SK-MEL-5 (cell line): ENCODE measurements around the gene CSNK1G2. TPM values are rescaled to one million over a fixed set of nuclear protein-coding genes. Genes with fewer than 3 reads are reported as not detected.

ENCODE experiments used
- DNase-seq: peaks from one replicate; pipeline ENCODE4 v3.0.0-alpha.2; 2016; ENCODE audit warnings: low read depth, low spot score
- in situ Hi-C: cut with HindIII; loops from 2 replicates; pipeline ENCODE4 v1.10.0; 2016; ENCODE audit warnings: low sequenced_read_pairs, high pct_unique_total_duplicates, low pct_unique_long_range_greater_than_20kb
- total RNA-seq: library from RNA; depleted of rRNA; stranded (reverse); fragments of >200 nt; shearing (Covaris generic); gene quantifications from 2 replicates; pipeline ENCODE4 v1.2.3, GENCODE V29; 2014

Gene CSNK1G2
- total RNA-seq, 1 experiment from 2014 or later: 49.3 TPM

DNA sequence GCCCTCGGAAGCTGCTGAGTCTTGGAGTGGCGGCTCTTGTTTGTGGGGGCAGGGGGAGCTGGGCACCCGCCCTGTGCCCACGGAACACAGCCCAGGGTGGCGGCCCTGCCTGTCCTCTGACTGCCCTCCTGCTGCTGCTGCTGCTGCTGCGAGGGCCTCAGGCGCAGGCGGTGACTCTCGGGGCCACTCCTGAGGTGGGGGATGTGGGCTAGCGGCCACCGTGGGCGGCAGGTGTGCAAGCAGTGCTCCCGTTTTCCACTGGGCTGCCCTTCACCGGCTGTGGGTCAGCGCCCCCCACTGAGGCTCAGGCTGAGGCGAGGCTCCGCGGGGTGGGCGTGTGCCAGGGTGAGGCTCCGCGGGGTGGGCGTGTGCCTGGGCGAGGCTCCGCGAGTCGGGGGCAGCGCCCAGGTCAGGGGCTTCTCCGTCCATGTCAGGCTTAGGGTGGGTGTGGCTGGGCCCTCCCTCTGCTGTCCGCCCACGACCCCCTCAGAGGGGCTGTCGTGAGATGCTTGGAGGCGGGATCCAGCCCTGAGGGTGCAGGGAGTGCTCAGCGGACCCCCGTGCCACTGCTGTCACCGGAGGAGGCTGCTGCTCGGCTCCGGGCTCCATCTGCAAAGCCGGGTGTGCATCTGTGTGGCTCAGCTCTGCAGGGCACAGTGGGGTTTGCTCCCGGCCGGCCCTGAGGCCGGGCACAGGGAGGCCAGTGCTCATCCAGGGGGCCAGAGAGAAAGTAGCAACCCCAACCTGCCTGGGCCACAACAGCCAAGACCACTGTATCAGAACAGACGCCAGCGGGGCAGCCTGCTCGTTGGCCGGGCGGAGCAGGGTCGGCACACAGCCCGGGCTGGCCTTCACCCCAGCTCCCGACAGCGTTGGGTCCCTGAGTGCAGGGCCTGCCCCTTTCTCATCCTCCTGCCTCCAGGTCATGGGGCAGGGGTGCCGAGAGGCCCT is 14.5 kb downstream of the CSNK1G2 start:
- DNase-seq: no peak
- in situ Hi-C loops: no loop called here

DNA sequence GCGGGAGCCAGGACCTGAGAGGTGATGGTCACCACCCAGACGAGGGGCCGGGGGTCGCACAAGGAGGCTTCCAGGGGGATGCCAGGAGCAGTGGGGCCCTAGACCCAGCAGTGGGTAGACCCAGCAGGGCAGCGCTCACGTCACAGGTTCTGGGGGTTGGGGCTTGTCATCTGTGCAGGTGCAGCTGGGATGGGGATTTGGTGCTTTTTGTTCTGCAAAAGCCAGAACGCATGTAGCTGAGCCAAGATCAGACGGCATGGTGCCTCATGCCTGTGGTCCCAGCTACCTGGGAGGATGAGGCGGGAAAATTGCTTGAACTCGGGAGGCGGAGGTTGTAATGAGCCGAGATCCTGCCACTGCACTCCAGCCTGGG is 15.1 kb downstream of the CSNK1G2 start:
- DNase-seq: no peak
- in situ Hi-C loops: no loop called here

DNA sequence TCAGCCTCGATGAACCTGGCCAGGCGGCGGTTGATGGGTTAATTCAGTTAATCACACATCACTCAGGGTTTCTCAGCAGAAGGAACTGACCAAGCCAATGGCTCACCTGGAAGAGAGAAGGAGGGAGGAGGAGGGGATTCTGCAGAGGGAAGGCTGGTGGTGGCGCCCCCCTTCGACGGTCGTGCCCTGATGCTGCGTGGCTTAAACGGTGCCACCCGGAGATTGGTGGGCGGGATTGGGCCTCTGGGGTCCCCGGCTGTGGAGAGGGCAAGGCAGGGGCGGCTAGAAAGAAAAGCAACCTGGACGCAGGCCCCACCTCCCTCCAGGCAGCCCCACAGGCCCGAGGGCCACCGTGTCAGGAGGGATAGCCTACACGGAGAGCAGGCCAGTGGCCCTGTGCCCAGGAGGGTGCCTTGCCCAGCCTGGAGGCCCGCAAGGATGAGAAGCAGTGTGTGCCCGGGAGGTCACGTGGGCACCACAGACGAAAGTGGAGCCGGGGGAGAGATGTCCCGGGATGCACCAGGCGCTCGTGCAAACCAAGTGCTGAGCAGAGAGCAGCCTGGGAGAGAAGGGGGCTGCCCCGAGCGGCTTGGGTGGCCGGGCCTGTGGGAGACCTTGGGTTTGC is 16.0 kb downstream of the CSNK1G2 start:
- in situ Hi-C loops: no loop called here
- no peak for DNase-seq

DNA sequence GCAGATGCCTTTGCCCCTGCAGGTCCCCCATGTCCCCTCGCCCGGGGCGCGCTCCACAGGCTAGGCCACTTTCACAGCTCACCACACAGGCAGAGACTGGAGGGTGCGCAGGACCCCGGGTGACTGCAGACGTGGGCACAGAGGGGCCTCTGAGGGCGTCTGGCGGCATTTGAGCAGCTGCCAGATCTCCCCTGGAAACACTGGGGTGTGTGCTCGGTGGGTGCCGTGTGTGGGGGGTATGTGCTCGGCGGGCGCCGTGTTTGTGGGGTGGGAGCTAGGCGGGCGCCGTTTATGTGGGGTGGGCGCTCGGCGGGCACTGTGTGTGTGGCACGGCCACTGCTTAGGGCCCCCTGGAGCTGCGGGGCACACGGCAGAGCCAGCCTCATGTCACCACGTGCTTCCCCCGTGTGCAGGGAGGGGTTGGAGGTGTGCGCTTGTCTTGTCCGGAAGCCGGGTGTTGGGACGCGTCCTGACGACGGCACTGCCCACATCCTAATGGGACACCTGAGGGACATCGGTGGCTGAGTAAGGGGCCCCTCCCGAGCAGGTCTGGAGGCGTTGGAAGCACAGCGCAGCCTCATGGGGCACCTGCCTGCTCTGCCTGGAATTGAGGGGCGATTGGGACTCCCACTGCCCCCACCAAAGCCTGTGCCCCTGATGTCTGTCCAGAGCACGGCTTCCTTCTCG is 16.7 kb downstream of the CSNK1G2 start:
- in situ Hi-C loops: no loop called here
- DNase-seq: no peak

DNA sequence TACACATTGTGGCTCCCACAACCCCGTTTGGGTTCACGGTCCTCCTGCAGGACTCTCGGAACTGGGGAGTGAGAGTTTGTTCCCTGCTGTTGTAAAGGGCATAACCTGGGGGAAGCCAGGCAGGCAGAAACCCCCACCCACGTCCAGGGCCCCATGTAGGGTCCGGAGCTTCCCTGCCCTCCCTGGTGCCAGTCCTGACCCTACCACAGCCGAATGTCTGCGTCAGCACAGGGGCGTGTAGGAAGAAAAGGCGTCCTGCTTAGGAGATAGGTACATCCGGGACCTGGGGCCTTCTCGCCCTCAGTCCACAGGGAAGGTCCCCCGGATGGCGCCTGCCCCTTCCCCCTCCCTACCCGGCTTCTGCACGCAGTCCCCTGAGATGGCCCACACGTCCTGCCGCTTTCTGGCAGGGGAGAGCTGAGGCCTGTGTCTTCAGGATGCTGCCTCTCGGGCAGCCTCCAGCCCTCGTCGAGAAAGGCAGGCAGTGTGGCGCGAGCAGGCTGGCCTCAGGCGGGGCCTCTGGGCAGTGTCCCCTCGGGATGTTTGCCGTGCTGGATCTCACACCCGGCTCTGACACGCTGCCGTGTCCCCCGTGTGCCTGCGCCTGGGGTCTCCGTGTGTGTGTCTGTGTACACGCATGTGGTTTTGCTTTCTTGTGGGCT is 19.1 kb downstream of the CSNK1G2 start:
- in situ Hi-C loops: no loop called here
- DNase-seq: no peak

DNA sequence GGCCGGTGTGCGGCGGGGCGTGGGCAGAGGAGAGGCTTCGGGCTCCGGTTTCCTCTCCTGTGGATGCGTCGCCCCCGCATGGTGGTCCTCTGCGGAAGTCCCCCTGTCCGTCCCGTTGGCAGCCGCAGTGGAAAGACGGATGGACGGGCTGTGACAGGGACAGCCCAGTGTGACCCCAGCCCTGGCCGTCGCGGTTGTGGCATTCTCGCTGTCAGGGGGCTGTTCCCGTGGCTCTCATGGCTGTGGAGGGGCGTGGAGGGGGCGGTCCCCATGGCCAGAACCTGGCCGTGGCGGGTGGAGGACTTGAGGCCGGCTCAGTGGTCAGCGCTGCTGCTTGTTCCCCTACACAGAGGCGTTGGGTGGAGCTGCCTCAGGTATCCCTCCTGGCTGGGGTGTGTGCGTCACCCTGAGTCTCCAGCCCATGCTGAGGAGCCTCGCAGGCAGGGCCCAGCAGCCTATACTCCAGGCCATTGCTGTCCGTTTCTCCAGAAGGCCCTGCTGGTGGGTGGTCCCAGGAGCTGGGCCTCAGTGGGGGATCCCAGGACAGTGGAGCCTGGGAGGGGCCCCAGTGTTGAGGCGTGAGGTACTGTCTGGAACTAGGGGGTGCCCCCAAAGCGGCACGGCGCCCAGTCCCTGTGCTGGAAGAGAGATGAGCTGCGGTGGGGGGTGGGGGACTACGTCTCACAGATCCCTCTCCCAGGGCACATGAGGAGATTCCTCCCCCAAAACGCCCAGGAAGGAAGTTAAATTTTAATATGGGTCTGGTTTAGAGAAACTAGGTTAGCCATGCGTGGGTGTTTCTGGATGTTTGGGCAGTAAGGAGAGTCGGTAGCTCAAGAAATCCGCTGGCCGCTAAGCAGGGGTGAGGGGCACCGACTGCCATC is 20.3 kb downstream of the CSNK1G2 start:
- in situ Hi-C loops: no loop called here

DNA sequence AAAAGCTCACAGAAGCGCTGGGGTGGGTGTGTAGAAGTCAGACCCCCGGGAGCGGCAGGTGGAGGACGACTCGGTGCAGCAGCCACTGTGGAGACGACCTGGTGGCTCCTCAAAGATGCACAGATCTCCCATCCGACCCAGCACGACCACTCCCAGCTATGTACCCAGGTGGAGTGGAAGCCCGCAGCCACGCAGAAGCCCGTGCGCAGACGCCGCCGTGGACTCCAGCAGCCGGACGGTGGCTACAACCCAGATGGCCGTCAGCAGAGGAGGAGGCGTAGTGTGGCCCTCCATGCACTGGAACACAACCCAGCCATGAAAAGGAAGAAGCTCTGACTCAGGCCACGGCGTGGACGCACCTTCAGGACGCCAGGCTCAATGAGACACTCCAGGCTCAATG is 21.7 kb downstream of the CSNK1G2 start:
- no peak for DNase-seq
- in situ Hi-C loops: no loop called here

More for the DNA sequence above, 20.3 kb downstream of the CSNK1G2 start:
- DNase-seq: no peak

DNA sequence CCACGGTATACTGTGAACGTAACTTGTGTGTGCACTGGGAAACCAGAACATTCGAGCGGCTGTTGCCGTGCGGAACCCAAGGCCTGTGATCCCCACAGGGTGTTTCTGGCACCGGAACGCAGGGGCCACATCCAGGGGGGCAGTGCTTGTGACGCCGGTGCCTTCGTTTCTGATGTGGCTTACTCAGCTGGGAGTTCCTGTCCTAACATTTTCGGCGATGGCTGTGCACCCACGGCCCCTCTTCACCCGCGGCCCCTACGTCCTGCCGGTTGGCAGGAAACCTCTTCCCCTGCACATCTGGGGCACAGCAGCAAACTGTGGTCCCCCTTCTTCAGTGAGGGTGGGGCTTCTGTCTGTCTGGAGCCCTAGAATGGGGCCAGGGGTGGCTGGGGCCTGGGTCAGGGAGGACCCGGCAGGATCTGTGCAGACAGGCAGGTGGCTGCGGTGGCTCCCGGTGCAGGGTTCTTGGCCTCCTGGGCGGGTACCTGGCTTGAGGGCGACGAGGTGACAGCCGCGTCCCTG is 26.2 kb downstream of the CSNK1G2 start:
- no peak for DNase-seq
- in situ Hi-C loops: no loop called here

DNA sequence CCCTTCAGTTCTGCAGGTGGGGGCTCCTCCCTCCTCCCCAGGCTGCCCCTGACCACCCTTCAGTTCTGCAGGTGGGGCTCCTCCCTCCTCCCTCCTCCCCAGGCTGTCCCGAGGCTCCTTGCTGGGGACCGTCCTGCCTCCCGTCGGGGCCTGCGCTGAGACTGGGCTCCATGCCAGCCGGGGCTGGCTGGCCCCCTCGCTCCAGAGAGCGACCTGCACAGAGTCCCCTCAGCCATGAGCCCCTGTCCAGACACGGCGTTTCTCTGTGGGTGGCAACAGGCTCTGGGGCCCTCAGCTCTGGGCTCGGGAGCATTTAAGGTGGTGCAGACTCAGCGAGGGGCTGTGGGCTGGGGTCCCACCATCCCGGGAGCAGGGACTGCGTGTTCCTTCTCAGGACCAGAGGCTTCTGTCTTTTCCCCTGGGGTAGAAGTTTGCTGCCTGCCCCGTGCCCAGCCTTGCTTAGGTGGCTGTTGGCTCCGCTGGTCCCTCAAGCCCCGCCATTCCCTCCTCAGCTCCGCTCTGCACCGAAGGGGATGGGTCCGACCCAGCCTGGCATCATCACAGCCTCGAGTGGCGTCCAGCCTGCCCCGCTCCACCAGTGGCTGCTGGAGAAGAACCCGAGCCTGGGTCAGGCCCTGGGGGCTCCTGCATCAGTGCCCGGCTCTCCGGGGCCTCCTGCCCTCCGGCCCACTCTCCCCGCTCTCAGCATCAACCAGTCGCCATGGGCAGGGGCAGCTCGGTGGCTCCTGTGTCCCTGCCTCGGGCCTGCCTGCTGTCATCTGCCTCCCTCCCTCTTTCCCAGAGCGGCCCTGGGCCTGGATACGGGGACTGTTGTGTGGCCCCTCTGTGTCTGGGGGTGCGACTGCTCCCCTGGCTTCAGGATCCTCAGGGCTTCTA is 27.6 kb downstream of the CSNK1G2 start:
- in situ Hi-C loops: no loop called here
- DNase-seq: no peak

DNA sequence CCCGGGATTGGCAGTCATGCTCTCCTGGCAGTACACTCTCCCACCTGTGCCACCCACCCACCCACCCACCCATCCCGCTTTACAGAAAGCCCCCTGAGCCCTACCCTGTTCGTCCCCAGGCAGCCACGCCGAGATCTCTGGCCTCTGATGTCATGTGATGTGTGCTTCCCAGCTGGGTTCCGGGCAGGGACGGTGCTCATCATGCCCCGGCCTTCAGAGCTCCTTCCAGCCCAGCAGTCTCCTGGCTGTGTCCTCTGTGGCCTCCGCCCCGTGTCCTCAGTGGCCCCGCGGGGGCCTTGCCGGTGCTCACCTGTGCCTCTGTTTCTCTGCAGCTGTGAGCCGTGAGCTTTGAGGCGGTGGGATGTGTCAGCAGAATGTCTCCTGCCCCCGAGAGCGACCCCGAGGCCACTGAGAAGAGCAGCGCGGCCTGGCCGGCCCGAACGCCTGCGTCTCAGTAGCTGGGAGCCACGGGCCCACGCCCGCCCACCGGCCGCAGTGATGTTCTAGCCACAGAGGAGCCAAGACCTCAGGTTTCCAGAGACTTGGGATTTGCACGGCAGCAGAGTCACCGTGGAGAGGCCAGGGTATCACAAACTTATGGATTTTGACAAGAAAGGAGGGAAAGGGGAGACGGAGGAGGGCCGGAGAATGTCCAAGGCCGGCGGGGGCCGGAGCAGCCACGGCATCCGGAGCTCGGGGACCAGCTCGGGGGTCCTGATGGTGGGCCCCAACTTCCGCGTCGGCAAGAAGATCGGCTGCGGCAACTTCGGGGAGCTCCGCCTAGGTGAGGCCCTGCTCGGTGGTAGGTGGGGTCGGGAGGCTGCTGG is 28.4 kb downstream of the CSNK1G2 start:
- in situ Hi-C loops: no loop called here
- no peak for DNase-seq

DNA sequence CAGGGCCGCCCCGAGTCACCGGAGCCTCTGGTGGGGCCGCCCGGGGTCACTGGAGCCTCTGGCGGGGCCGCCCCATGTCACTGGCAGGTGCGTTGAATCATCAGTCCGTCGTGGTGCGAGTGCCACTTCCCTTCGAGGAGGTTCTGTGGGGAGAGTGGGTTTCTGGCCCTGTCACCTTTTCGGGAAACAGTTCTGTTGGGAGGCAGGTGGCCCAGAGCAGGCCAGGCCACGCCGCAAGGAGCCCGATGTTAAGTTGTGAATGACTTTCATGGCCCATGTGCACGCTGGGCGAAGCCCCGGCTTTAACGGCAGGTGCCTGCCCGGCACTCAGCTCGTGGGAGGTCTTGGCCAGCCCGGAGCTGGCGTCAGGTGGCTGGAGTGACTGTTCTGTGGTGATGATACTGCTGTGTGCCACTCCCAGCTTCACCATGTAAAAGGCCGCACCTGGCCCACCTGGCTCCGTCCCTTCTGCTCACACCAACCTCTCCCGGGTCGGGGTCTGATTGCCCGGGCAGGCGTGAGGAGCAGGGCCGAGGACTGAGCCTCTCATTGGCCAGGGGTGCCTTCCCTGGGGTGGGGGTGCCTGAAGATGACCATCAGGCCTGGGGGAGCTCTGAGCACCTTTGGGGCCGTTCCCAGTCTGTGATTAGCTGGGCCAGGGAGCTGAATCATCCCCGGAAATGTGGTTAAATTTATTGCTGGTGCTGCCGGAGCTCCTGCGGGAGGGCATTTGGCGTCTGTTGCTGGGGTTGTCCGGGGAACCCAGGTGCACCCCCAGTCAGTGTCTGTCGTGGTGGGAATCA is 29.2 kb downstream of the CSNK1G2 start:
- in situ Hi-C loops: no loop called here
- DNase-seq: no peak

DNA sequence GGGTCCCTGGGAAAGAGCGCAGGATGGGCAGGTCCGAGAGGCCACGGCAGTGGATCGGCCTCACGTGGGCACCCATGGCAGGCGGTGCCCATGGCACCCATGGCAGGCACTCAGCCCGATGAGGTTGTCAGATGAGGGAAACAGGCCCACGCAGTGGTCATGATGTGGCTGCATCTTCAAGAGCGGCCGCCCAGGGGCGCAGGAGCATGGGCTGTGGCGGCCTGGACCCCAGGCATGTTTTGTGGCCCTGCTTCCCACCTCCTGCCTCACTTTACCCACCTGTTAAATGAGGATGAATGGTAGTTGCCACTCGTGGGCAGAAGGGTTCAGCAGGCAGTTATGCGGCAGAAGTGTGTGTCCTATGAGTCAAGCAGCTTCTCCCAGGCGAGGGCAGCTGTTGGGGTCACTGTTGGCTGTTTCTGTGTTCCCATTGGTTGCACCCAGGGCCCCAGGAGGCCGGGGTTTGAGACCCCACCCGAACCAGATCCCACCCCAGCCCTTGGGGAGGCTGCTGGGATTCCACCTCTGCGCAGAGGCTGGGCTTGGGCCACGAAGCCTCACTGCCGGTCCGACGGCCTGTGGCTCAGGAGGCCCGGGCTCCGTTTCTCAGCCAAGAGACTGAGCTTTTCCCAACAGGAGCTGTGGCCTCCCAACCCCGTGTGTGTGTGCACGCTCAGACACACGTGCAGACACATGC is 30.0 kb downstream of the CSNK1G2 start:
- DNase-seq: no peak
- in situ Hi-C loops: no loop called here

DNA sequence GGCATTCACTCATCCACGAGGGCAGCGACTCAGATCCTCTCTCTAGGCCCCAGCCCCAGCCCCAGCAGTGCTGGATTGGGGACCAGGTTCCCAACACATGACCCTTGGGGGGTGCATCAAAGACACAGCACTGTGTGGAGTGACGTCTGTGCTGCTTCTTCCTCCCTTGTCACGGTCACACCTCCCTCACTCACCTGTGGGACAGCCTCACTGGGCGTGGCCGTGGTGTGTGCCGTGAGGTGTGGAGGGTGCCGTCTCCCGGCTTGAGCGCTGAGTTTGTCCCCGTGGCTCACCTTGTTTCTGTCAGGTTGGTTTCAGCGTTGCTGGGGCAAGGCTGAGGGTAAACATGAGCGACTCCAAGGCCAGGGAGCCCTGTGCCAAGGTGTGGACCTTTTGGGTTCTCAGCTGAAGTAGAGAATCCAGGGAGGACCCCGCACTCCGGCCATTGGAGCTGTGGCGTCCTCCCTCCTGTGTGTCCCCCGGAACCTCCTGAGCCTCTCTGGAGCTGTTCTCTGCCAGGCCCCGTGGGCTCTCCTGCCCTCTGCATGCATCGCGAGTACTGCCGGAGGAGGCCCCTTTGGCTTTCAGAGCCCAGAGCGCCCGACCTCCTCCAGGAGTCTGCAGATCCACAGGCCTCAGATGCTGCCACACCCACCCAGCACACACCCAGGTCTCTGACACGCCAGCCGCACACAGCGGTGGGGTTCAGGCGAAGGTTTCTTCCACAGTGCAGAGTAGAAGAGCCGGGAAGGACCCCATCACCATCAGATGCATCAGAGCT is 33.6 kb downstream of the CSNK1G2 start:
- no peak for DNase-seq
- in situ Hi-C loops: no loop called here

DNA sequence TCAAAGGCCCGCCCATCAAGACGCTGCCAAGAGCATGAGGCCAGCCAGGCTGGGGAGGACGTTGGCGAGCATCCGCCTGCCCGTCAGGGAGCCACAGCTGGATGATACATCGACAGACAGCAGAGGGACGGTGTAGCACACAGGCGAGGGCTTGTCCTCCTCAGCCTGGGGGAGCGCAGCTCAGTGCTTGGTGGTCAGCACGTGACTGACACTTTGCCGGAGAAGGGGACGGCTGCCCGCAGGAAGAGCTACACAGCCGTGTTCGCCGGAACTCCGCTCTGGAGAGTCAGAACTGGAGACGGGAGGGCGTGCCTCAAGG is 34.1 kb downstream of the CSNK1G2 start:
- no peak for DNase-seq

More for the DNA sequence above, 34.1 kb downstream of the CSNK1G2 start:
- in situ Hi-C loops: no loop called here
